Fibroblast of mammary gland (primary cell): ENCODE results near the gene MAGI1.
A peak's percentile ranks its signal among the peaks of the same experiment; 100 is the strongest.

Source experiments
- DNase-seq: peaks from one replicate; pipeline ENCODE4 v3.0.0-alpha.2; 2010; ENCODE audit warnings: low read depth
- H3K4me3 ChIP-seq: 2 replicates; pipeline ENCODE4 v1.5.1; 2011; ENCODE audit warnings: low read depth, mild to moderate bottlenecking, low read length, moderate library complexity; ENCODE audit not compliant: control insufficient read depth
- CTCF ChIP-seq: conservative IDR thresholded peaks from 2 replicates; pipeline ENCODE4 v1.5.1; 2011; ENCODE audit warnings: low read depth, low read length, inconsistent platforms; ENCODE audit not compliant: control insufficient read depth, insufficient read depth

Gene MAGI1

GRCh38 chr3:65995030-65995429, 43.7 kb downstream of the MAGI1 start:
- DNase-seq, result peak; percentile 87
- no peak for TF ChIP-seq CTCF
- H3K4me3 ChIP-seq, result no peak overlapping the region

DNA sequence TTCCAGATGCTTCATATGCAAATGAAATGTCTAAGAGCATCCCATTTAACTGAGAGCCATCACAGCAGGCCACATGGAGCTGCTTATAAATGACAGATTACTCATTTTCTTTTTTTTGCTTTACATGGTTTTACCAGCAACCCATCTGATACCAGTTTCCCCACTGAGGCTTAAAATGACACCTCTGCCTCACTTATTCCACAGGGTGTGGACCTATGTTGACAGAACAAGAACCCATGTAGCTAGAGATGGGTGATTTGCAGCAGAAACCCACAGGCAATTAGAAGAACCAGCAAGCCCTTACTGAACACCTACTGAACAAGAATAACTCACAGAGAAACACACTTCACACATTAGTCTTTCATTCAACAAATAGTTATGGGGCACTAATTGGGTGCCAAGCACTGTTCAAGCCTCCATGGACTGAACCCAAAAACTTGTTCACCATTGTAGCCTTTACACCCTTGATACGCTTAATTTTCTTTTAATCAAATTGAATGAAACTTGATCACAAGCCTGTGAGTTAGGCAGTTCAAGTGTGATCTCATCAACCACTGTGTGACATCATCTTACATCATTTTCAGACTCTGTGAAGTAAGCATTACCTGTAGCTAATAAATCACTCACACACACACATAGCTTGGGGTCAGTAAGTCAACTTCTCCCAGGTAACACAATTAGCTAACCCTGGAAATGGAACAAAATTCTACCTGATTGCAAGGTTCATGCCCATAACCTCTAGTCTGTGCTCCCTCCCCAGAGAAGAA, 45.4 kb downstream of the MAGI1 start:
- no peak overlapping the region for H3K4me3 ChIP-seq
- no peak for DNase-seq
- TF ChIP-seq CTCF, result no peak

DNA sequence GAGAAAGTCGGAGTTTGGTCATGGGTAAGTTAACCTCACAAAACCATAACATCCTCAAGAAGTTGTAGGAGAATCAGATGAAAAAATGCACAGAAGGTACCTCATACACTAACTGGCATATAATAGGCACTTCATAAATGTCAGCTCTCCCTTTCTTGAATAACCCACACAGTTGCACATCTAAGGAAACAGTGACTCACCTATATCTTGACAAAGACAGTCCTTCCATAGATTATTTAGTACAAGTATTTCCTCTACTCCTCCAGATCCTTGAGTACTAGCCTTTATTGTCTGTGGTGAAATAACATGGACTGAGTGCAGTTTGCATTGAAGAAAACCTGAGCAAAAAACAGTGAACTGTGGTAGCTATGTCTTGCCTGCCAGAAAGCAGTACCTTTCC, 46.6 kb downstream of the MAGI1 start:
- peak; percentile 36 for DNase-seq
- TF ChIP-seq CTCF, result no peak
- no peak overlapping the region for H3K4me3 ChIP-seq

- DNase-seq, result no peak
- H3K4me3 ChIP-seq, result no peak overlapping the region
- no peak for TF ChIP-seq CTCF
Measured at GRCh38 chr3:65988411-65989180, 50.1 kb downstream of the MAGI1 start.

GRCh38 chr3:65986285-65986684, 52.4 kb downstream of the MAGI1 start:
- TF ChIP-seq CTCF, result no peak
- no peak for DNase-seq
- H3K4me3 ChIP-seq, result no peak overlapping the region

DNA sequence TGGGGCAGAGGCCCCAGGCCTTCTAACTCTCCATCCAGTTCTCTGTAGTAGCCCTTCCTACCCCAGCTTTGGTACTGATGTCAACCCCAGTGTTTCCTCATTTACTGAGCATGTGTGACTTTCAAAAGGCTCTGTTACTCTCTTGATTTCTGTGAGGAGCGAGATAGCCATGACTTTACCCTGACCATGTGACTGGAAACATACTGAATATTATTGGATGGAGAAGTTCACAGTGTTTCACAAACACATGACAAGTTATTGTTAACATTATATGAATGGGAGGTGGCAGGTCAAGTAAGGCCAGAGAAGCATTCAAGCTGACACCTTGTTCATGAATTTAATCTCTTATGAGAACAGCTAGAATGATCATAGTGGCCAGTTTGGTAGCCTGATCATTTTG, 53.7 kb downstream of the MAGI1 start:
- no peak for DNase-seq
- no peak overlapping the region for H3K4me3 ChIP-seq
- TF ChIP-seq CTCF, result no peak
